ENCODE data around the gene LPIN1. TPM values are rescaled to one million over a fixed set of nuclear protein-coding genes. Genes with fewer than 3 reads are reported as not detected.
A peak's percentile ranks its signal among the peaks of the same experiment; 100 is the strongest.
"Not testable (repeated sequence)": the region's sequence is repeated elsewhere in the genome, so short reads cannot be mapped to it uniquely, and the experiment has no call there.

LPIN1 gene
- total RNA-seq, 1 experiment from 2014 or later: 13.5 TPM

GRCh38 chr2:11810237-11810977 is 64.0 kb downstream of the LPIN1 start:
- DNase-seq (ENCODE audit: low read depth): no peak

- DNase-seq (ENCODE audit: low read depth): no peak
Measured at GRCh38 chr2:11811036-11811654, 64.7 kb downstream of the LPIN1 start.

GRCh38 chr2:11812466-11813248 is 66.2 kb downstream of the LPIN1 start:
- DNase-seq (ENCODE audit: low read depth): no peak

DNA sequence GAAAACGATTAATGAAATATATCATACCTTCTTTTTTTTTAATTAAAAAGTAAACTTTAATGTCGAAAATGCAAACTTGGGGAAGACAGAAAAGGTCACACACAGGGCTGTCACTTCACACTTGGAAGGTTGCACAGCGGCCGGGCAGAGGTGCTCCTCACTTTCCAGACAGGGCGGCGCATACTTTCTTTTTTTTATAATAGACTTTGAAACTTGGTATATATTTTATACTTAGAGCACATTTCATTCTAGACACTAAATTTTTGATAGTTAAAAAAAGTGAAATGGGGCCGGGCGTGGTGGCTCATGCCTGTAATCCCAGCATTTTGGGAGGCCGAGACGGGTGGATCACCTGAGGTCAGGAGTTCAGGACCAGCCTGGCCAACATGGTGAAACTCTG is 66.9 kb downstream of the LPIN1 start:
- not testable (repeated sequence) for DNase-seq (ENCODE audit: low read depth)

GRCh38 chr2:11813951-11814350 is 67.5 kb downstream of the LPIN1 start:
- no peak for DNase-seq (ENCODE audit: low read depth)

DNA sequence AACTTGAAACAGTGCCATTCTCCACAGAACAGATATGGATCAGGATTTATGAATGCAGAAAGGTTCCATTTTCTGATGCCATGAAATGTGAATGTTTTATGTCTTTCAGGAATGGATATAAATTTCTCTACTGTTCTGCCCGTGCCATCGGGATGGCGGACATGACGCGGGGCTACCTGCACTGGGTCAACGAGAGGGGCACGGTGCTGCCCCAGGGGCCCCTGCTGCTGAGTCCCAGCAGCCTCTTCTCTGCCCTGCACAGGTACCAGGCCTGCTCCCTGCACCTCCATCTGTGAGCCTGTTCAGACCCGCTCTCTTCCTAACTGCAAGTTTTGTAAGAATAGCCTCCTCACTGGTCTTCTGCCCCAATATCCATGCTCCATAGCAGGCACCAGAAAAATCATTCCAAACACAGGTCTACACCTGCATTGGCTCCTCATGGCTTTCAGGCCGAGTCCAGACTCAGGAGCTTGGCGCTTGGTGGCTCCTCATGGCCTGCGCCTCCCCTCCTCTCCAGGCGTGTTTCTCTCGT is 68.6 kb downstream of the LPIN1 start:
- no peak for DNase-seq (ENCODE audit: low read depth)

DNA sequence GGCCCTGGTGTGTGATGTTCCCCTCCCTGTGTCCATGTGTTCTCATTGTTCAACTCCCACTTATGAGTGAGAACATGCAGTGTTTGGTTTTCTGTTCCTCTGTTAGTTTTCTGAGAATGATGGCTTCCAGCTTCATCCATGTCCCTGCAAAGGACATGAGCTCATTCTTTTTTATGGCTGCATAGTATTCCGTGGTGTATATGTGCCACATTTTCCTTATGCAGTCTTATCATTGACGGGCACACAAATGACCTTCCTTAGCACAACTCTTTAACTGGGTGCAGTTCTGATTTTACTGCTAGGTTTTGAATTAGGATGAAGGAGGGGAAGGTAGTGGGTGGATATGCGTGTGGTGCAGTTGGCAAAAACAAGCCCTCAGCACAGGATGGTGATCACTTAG is 70.5 kb downstream of the LPIN1 start:
- not testable (repeated sequence) for DNase-seq (ENCODE audit: low read depth)

DNA sequence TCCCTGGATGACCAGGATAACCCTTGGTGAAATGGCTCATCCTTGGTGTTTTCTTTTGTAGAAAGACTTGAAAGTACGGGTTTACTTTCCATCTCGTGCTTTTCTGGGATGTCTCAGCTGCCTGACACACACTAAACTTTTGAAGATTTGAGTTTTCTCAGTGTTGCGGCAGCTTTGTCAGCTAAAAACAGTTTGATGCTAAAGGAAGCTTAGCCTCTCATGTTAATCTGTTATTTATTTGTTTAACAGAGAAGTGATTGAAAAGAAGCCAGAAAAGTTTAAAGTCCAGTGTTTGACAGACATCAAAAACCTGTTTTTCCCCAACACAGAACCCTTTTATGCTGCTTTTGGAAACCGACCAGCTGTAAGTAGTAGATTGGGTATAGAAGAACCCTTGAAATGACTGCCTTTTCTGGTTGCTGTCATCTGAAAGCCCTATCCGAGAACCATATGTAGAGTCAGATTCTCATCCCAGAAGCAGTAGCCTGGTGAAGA is 72.8 kb downstream of the LPIN1 start:
- DNase-seq (ENCODE audit: low read depth): no peak

- no peak for DNase-seq (ENCODE audit: low read depth)
Measured at GRCh38 chr2:11820650-11821049, 74.2 kb downstream of the LPIN1 start.

DNA sequence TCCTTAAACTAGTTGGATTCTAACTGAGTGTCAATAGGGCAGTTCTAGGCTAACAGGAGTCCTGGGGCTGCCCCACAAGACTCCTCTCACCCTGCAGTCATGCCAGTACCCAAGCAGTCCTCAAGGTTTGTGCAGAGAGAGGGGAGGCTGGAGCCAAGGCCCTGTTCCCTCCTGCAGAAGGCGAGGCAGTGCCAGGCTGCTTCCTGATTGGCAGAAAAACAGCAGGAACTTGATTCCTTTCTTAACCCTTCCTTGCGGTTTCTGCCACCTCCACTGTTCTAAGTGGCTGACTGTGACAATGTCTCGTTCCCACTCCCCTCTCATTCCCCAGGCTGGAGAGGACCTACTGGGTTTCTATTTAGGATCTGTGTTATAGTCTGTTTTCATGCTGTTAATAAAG is 75.3 kb downstream of the LPIN1 start:
- no peak for DNase-seq (ENCODE audit: low read depth)

DNA sequence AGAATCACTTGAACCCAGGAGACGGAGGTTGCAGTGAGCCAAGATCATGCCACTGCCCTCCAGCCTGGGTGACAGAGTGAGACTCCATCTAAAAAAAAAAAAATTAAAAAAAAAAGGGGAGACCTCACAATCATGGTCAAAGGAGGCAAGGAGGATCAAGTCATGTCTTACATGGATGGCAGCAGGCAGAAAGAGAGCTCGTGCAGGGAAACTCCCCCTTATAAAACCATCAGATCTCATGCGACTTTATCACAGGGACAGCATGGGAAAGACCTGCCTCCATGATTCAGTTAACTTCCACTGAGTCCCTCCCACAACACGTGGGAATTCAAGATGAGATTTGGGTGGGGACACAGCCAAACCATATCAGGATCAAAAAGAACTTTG is 75.9 kb downstream of the LPIN1 start:
- DNase-seq (ENCODE audit: low read depth): not testable (repeated sequence)

GRCh38 chr2:11822746-11823451 is 76.5 kb downstream of the LPIN1 start:
- no peak for DNase-seq (ENCODE audit: low read depth)

GRCh38 chr2:11824901-11825828 is 78.7 kb downstream of the LPIN1 start:
- no peak for DNase-seq (ENCODE audit: low read depth)

DNA sequence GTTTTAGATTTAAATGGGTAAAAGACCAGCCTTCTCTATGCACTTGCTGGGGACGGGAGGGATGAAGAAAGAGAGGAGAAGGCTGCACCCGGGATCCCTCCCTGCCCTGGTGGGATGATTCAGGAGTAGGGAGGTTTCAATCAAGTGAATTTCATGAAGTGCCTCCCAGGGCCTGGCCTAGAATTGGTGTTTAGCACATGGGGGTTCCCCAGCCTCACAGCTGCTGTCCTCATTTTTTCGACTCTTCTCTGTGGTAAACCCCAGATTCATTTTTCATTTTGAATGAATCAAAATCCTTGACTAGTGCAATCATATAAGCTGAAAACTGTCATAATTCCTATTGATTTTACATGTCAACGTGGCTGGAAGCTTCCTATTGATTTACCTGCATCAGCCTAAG is 81.1 kb downstream of the LPIN1 start:
- no peak for DNase-seq (ENCODE audit: low read depth)

DNA sequence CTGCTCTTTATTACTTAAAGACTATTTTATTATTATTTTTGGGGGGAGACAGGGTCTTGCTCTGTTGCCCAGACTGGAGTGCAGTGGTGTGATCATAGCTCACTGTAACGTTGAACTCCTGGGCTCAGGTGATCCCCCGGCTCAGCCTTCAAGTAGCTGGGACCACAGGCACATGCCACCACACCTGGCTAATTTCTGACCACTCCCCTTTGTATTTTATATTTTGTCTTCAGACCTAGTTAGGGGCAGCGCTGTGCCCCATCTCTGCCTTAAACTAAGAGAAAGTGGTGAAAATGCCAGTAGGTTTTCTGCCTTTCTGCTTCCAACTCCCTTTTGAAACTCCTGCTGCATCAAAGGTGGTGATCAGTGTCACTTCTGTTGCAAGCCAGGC is 82.5 kb downstream of the LPIN1 start:
- no peak for DNase-seq (ENCODE audit: low read depth)

DNA sequence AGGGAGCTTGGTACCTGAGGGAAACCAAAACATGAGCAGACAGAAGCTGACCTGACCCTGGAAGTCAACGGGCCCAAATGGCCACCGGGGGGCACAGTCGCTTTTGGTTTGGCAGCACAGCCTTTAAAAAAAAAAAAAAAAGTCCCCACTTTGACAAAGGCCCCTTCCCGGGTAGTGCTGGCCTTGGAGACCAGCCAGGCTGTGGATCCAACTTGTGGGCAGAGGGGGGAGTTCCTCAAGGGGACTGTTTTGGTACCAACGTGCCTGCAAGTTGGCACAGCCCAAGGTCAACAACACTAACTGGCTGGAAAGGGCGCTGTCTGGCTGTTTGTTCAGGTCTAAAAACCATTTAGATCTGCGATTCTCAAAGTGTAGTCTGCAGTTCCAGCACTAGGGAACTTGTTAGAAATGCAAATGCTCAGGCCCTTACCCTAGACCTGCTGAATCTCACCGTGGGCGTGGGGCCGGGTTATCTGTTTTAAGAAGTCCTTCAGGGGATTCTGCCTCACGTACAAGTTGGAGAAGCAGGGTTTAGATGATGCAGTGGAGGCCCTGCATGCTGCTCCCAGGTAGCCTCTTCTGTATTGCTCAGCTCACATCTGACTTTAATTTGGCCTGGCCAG is 83.0 kb downstream of the LPIN1 start:
- peak; percentile 72 for DNase-seq (ENCODE audit: low read depth)

DNA sequence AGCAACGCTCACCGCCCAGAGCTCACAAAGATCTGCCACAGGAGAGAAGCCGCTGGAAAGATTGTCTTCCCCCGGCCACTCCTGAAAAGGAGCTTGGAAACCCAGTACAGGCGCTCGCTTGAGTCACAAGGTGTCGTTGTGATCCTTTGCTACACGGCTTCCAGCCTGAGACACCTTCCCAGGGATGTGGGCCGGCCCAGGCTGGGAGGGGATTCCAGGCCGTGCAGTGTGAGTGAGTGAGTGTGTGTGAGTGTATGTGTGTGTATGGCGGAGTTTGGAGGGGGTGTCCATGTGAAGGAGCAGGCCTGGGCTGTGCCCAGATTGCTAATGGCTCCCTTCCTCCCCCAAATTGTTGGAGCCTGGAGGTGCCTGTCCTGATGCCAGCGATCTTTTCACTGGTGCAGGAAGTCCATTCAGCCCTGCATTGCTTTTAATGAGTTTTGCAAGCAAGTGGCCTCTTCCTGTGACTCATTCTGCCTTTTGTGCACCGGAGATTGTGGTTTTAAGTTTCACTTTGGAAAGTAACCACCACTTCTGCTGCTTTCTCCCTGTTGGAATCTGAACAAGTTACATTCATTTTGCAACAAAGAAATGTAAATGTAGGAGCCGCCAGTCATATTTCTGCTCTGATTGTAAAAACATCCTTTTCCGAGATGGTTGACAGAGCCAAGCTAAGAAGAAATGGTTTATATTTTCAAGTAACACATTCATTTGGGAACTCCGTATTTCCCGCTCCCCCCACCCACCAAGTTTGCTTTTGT is 83.7 kb downstream of the LPIN1 start:
- DNase-seq (ENCODE audit: low read depth): peak; percentile 95

DNA sequence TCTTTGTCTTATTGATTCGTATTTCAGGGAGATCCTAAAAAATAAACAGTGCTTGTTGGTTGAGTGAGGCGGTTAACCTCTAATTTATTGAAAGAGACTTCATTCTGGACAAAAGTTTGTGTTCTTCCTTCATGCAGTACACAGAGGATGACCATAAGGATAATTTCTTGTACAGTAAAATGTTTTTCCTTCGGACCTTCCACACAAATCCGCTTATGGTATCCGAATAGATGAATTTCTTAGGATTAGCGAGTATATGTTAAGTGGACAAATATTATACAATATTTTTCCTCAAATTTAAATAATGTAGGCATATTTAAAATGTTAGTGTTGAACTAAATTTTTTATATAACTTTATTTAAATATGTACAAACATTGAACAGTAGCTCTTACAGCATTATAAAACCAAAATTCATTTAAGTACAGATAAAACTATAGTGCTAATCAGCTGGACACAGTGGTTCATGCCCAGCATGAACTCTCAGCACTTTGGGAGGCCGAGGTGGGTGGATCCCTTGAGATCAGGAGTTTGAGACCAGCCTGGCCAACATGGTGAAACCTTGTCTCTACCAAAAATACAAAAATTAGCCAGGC is 84.4 kb downstream of the LPIN1 start:
- no peak for DNase-seq (ENCODE audit: low read depth)

GRCh38 chr2:11831415-11831814 is 85.0 kb downstream of the LPIN1 start:
- DNase-seq (ENCODE audit: low read depth): no peak

Measured in Daoy (cell line).